Midbrain (tissue), 1 donor: ENCODE measurements around the gene PSPN.
A peak's percentile ranks its signal among the peaks of the same experiment; 100 is the strongest.
"Not testable (repeated sequence)": the region's sequence is repeated elsewhere in the genome, so short reads cannot be mapped to it uniquely, and the experiment has no call there.

Experiments used
- DNase-seq: peaks from one replicate; lab custom pipeline; 2025; lab: John Stamatoyannopoulos, UW

PSPN gene

GRCh38 chr19:6373096-6373812, 2.5 kb downstream of the PSPN start:
- DNase-seq: peak; percentile 97

- DNase-seq: peak; percentile 99
These were observed 3.1 kb downstream of the PSPN start, which contains the start of gene ALKBH7 for GRCh38 chr19:6372594-6373095. Gene ALKBH7 (plus strand): TSS chr19:6372794. CDS start chr19:6372821, 27 bp downstream.

DNA sequence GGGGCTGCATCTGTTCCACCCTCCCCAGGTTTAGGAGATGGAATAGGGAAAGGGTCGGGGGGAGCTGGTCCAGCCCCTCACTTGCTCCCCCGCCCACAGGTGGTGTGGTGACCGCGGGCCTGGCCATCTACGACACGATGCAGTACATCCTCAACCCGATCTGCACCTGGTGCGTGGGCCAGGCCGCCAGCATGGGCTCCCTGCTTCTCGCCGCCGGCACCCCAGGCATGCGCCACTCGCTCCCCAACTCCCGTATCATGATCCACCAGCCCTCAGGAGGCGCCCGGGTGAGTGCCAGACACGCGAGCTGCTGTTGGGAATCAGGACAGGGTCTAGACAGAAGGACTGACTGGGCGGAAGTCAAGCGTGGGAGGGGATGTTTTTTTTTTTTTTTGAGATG, 11.4 kb downstream of the PSPN start:
- no peak for DNase-seq

- no peak for DNase-seq
These were observed 13.4 kb downstream of the PSPN start for GRCh38 chr19:6362351-6362801.

DNA sequence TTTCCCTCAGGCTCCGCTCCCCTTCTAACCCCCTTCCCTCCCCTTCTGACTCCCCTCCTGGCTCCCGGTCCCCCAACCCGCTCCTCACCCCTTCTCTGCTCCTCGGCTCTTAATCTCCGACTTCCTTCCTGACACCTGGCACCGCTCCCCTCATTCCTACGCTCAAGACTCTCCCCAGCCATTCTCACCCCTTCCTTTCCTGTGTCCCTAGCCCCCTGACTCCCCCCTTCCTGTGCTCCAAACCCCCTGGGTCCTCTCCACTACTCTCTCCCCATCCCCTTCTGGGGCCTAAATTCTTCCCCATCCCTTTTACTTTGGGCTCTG, 13.7 kb downstream of the PSPN start:
- DNase-seq: no peak

- DNase-seq: not testable (repeated sequence)
These were observed 14.9 kb downstream of the PSPN start for GRCh38 chr19:6360857-6361216.

- DNase-seq: not testable (repeated sequence)
These were observed 15.3 kb downstream of the PSPN start for GRCh38 chr19:6360445-6360844.

DNA sequence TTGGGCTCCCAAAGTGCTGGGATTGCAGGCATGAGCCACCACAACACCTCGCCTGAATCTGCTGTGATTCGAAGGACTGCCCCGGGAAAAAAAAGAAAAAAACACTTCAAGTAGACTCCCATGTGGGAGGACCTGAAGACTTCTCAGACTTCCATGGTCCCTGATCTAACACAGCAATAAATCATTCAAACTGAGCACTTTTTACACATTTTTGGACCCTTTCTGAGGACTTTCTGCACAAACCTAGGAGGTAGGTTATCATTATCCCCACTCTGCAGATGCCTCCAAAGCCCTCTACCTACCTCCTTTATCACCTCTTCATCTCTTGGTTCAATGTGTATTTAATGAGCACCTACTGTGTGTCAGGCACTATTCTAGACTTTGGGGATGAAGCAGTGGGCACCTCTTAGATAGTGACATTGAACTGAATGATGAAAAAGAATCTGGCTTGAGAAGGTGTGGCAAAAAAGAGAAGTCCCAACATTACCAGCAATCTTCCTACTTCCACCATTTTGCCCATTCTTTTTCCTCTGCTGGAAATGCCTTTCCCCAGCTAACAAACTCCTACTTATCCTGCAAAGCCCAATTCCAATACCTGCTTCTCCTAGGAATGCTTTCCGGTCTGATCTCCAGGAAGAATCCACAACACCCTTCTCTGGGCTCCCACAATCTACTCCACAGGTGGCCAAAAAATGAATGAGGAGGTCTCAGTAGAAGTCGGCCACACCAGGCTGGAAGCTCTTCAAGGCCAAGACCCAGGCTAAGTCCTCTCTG, 16.0 kb downstream of the PSPN start:
- no peak for DNase-seq

DNA sequence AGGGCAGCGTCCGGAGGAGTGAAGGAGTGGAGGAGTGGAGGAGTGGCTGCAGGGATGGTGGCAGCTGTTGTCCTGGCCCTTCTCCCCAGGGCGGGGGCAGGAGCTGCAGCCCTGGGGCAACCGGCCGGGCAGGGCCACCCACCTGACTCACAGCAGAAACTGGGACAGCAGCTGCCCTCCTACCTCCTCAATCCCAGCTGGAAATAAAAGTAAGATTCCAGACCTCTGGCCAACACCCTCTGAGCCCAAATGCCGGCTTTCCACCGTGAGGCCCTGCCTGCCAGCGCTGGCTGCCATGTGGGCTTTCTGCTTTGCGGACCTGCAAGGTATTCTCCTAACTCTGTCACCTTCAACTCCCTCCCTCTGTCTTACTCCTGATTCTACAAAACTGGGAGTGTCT, 17.7 kb downstream of the PSPN start:
- DNase-seq: no peak

DNA sequence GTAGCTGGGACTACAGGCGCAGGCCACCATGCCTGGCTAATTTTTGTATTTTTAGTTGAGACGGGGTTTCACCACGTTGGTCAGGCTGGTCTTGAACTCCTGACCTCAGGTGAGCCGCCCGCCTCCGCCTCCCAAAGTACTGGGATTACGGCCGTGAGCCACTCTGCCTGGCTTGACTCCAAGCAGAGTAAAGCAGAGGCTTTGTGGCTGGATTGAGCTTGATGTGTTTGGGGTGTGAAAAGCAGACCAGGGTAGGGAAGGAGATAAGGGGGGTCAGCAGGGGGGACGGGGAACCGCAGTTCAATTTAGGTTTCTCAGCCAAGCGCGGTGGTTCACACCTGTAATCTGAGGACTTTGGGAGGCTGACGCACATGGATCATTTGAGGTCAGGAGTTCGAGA, 18.6 kb downstream of the PSPN start:
- no peak for DNase-seq

DNA sequence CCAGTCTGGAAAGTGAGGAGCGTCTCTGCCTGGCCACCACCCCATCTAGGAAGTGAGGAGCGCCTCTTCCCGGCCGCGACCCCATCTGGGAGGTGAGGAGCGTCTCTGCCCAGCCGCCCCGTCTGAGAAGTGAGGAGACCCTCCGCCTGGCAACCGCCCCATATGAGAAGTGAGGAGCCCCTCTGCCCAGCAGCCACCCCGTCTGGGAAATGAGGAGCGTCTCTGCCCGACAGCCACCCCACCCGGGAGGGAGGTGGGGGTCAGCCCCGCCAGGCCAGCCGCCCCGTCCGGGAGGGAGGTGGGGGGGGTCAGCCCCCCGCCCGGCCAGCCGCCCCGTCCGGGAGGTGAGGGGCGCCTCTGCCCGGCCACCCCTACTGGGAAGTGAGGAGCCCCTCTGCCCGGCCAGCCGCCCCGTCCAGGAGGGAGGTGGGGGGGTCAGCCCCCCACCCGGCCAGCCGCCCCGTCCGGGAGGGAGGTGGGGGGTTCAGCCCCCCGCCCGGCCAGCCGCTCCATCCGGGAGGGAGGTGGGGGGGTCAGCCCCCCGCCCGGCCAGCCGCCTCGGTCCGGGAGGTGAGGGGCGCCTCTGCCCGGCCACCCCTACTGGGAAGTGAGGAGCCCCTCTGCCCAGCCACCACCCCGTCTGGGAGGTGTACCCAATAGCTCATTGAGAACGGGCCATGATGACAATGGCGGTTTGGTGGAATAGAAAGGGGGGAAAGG, 20.3 kb downstream of the PSPN start:
- not testable (repeated sequence) for DNase-seq

- no peak for DNase-seq
These were observed 21.5 kb downstream of the PSPN start for GRCh38 chr19:6354098-6354674.

GRCh38 chr19:6352381-6353165, 23.2 kb downstream of the PSPN start:
- no peak for DNase-seq

DNA sequence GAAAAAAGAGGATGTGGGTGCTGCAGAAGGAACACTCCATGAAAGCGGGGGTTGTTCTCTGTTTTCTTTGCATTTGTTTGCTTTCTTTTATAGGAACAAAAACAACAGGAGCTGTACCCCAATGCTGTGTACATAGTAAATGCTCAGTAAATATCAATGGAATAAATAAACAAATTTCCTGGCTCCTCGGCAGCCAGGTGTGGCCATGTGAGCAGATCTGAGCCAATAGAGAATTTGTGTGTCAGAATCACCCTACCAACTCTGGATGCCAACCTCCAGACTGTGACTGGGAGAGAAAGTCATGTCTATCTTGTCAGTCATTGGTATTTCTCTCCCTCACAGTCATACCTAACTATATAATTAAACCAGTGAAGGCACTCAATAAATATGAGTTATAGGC, 25.0 kb downstream of the PSPN start:
- no peak for DNase-seq

- DNase-seq: not testable (repeated sequence)
These were observed 26.5 kb downstream of the PSPN start for GRCh38 chr19:6349271-6349670.

GRCh38 chr19:6343462-6343861, 32.3 kb downstream of the PSPN start:
- no peak for DNase-seq

DNA sequence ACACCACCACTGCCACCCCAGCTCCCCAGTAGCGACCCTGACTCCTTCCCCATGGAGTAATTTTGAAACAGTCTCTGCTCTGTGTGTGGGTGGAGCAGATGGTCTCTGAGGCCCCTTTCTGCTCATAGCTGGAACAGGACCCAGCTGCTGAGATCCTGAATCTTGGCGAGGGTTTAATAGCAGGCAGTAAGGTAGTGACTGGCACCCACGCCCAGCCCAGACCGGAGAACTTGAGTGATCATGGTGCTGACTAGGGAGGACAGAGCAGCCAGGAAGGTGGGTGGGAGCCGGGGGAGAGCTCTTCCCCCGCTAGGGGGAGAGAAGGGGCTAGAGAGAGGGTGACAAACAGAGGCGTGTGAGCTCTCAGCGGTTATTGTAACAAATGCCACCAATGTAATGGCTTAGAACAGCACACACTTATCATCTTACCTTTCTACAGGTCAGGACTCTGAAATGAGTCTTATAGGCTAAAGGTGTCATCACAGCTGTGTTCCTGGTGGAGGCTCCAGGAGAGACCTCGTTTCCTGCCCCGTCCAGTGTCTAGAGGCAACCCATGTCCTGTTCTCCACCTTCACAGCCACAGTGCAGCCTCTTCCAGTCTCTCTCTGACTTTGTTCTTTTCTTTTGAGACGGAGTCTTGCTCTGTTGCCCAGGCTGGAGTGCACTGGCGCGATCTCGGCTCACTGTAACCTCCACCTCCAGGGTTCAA, 35.1 kb downstream of the PSPN start:
- DNase-seq: no peak

DNA sequence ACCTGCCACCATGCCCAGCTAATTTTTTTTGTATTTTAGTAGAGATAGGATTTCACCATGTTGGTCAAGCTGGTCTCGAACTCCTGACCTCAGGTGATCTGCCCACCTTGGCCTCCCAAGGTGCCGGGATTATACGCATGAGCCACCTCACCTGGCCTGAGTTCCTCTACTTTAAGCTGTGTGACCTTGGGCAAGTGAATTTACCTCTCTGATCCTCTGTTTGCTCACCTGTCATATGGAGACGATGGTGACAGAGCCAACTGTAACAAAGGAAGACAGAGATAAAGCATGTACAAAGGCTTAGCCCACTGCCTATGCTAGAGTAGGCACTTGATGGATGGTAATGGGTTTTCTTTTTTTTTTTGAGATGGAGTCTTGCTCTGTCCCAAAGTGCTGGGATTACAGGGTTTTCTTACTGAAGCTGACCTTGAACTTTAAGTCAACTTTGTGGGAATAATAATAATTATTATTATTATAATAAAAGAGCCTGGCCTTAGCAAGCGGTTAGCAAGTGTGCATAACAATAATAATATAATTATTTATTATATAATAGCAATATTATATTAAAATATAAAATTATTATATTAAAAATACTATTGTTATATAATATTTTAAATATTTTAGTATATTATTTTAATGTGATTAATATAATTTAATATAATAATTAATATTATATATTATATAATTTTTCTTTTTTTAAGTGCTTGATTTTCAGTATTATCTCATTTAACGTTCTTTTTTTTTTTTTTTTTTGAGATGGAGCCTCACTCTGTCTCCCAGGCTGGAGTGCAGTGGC, 41.0 kb downstream of the PSPN start:
- no peak for DNase-seq

- no peak for DNase-seq
These were observed 42.3 kb downstream of the PSPN start, which contains the start of gene ACER1 for GRCh38 chr19:6333439-6333838. Gene ACER1 (minus strand): TSS chr19:6333612. CDS start chr19:6333551, 61 bp downstream.

GRCh38 chr19:6326815-6327214, 48.9 kb downstream of the PSPN start:
- no peak for DNase-seq
